Breast epithelium (tissue), 3 donors: Measurements from ENCODE around the gene ALDH2.

ENCODE experiments used
- CTCF ChIP-seq, 3 donors: fragments of 450-650 bp; IDR thresholded peaks; one replicate each; pipeline ENCODE4 v1.5.1; 2016 to 2017; ENCODE audit warnings: antibody characterized with exemption in 3 of 3, mild to moderate bottlenecking in 3 of 3, moderate library complexity in 3 of 3
- POLR2A ChIP-seq: fragments of 450-650 bp; IDR thresholded peaks from one replicate; pipeline ENCODE4 v1.6.1; 2016; ENCODE audit warnings: antibody characterized with exemption, mild to moderate bottlenecking, moderate library complexity
- POLR2AphosphoS5 ChIP-seq, 3 donors: sonication (generic); formaldehyde crosslinking; IDR thresholded peaks; one replicate each; pipeline ENCODE4 v1.6.1; 2017; ENCODE audit warnings: antibody characterized with exemption in 3 of 3

DNA sequence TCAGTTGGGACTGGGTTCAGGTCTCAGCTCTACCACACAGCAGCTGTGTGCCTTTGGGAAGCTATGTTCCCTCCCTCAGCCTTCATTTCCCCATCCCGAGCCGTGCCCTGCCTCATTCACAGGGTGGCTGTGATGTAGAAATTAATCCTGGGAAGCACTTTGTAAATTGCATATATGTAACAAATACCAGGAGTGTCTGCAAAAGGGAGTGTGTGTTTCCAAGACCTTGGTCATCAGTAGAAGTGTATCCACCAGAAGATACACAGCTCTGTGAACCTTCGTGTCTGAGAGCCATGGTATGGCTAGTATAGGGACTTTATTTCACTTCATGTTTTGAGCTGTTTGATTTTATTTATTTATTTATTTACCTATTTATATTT, 26.1 kb downstream of the ALDH2 start:
- TF ChIP-seq POLR2A (no peak), CTCF (IDR thresholded peaks at IDR 0.05) (no peak), POLR2AphosphoS5 (IDR thresholded peaks at IDR 0.05) (no peak)
